WTC11 (cell line): ENCODE measurements around the gene KLHL22. TPM values are rescaled to one million over a fixed set of nuclear protein-coding genes. Genes with fewer than 3 reads are reported as not detected.
A peak's percentile ranks its signal among the peaks of the same experiment; 100 is the strongest.

ENCODE experiments used
- ATAC-seq: fragments of 200-7000 bp; cut with Tn5 transposase; 2 replicates; pipeline ENCODE4 v1.10.0; 2021; ENCODE audit warnings: mild to moderate bottlenecking, moderate library complexity
- CTCF ChIA-PET: fragments of 300-600 bp; sonication (Branson Sonifier 250); formaldehyde crosslinking; loops from one replicate; lab custom pipeline; 2021; ENCODE audit warnings: antibody characterized with exemption; lab: Charles Lee
- POLR2A ChIA-PET: fragments of 350-600 bp; sonication (Branson Sonifier 250); formaldehyde crosslinking; loops from one replicate; lab custom pipeline; 2021; ENCODE audit warnings: antibody characterized with exemption; lab: Charles Lee
- DNase-seq: peaks from one replicate; pipeline ENCODE4 v3.0.0; 2021; ENCODE audit warnings: low spot score
- H3K27ac Mint-ChIP-seq: 2 replicates; pipeline ENCODE4 v1.8.0; 2021; ENCODE audit warnings: mixed read lengths
- H3K27me3 Mint-ChIP-seq: 2 replicates; pipeline ENCODE4 v1.8.0; 2021; ENCODE audit warnings: low read depth, mild to moderate bottlenecking, moderate library complexity, mixed read lengths
- H3K36me3 Mint-ChIP-seq: 2 replicates; pipeline ENCODE4 v1.8.0; 2021; ENCODE audit warnings: mixed read lengths
- H3K4me1 Mint-ChIP-seq: 2 replicates; pipeline ENCODE4 v1.8.0; 2022; ENCODE audit warnings: mixed read lengths
- H3K4me3 Mint-ChIP-seq: 2 replicates; pipeline ENCODE4 v1.8.0; 2021; ENCODE audit warnings: mild to moderate bottlenecking, moderate library complexity, mixed read lengths
- H3K9me3 Mint-ChIP-seq: 2 replicates; pipeline ENCODE4 v1.8.0; 2021; ENCODE audit warnings: mixed read lengths
- ATF1 ChIP-seq: sonication (generic); formaldehyde crosslinking; IDR thresholded peaks from 2 replicates; pipeline ENCODE4 v1.8.1; 2023; ENCODE audit warnings: mild to moderate bottlenecking, moderate library complexity, missing genetic modification reagents
- FOXK1 ChIP-seq: sonication (generic); formaldehyde crosslinking; IDR thresholded peaks from 2 replicates; pipeline ENCODE4 v1.8.0; 2022; ENCODE audit warnings: mild to moderate bottlenecking, moderate library complexity, missing genetic modification reagents
- IRF1 ChIP-seq: sonication (generic); formaldehyde crosslinking; IDR thresholded peaks from 2 replicates; pipeline ENCODE4 v1.8.0; 2023; ENCODE audit warnings: missing genetic modification reagents
- JAZF1 ChIP-seq: fragments of 250-450 bp; sonication (Bioruptor Pico); IDR thresholded peaks from 2 replicates; pipeline ENCODE4 v1.9.0; 2021; ENCODE audit warnings: moderate library complexity, mild to moderate bottlenecking, inconsistent platforms
- MXD4 ChIP-seq: fragments of 250-450 bp; sonication (Bioruptor Pico); IDR thresholded peaks from 2 replicates; pipeline ENCODE4 v1.8.0; 2021; ENCODE audit warnings: mild to moderate bottlenecking, moderate library complexity, borderline replicate concordance
- NR1H2 ChIP-seq: sonication (generic); formaldehyde crosslinking; IDR thresholded peaks from 2 replicates; pipeline ENCODE4 v1.9.0; 2021; ENCODE audit warnings: mild to moderate bottlenecking, moderate library complexity, missing genetic modification reagents
- NR2C2 ChIP-seq: sonication (generic); formaldehyde crosslinking; IDR thresholded peaks from 2 replicates; pipeline ENCODE4 v1.8.0; 2022; ENCODE audit warnings: mild to moderate bottlenecking, missing genetic modification reagents
- PRRX2 ChIP-seq: fragments of 250-450 bp; sonication (Bioruptor Pico); IDR thresholded peaks from 2 replicates; pipeline ENCODE4 v1.8.0; 2021; ENCODE audit warnings: mild to moderate bottlenecking
- TEAD4 ChIP-seq: sonication (generic); formaldehyde crosslinking; IDR thresholded peaks from 2 replicates; pipeline ENCODE4 v1.8.0; 2022; ENCODE audit warnings: mild to moderate bottlenecking, missing genetic modification reagents
- USF2 ChIP-seq: sonication (generic); formaldehyde crosslinking; IDR thresholded peaks from 2 replicates; pipeline ENCODE4 v1.8.1; 2023; ENCODE audit warnings: mild to moderate bottlenecking, missing genetic modification reagents, moderate library complexity
- ZBTB43 ChIP-seq: sonication (generic); formaldehyde crosslinking; IDR thresholded peaks from 2 replicates; pipeline ENCODE4 v1.8.1; 2023; ENCODE audit warnings: mild to moderate bottlenecking, missing genetic modification reagents
- ZNF121 ChIP-seq: sonication (generic); formaldehyde crosslinking; IDR thresholded peaks from 2 replicates; pipeline ENCODE4 v1.8.0; 2023; ENCODE audit warnings: missing genetic modification reagents
- ZNF263 ChIP-seq: sonication (generic); formaldehyde crosslinking; IDR thresholded peaks from 2 replicates; pipeline ENCODE4 v1.8.1; 2022; ENCODE audit warnings: low read depth, mild to moderate bottlenecking, moderate library complexity, missing genetic modification reagents
- total RNA-seq: library from RNA; stranded (reverse); gene quantifications from 3 replicates; pipeline ENCODE4 v1.2.3, GENCODE V29; 2021
- TF ChIP-seq, protein P1 (sequence below): sonication (generic); formaldehyde crosslinking; IDR thresholded peaks from 2 replicates; pipeline ENCODE4 v1.8.0; 2023; ENCODE audit warnings: missing genetic modification reagents, mild to moderate bottlenecking, borderline replicate concordance
- TF ChIP-seq, protein P2 (sequence below): fragments of 250-450 bp; sonication (Bioruptor Pico); IDR thresholded peaks from 2 replicates; pipeline ENCODE4 v1.9.0; 2021; ENCODE audit warnings: mild to moderate bottlenecking, borderline replicate concordance

Gene KLHL22
- total RNA-seq, 1 experiment from 2014 or later = 15.7 TPM

DNA sequence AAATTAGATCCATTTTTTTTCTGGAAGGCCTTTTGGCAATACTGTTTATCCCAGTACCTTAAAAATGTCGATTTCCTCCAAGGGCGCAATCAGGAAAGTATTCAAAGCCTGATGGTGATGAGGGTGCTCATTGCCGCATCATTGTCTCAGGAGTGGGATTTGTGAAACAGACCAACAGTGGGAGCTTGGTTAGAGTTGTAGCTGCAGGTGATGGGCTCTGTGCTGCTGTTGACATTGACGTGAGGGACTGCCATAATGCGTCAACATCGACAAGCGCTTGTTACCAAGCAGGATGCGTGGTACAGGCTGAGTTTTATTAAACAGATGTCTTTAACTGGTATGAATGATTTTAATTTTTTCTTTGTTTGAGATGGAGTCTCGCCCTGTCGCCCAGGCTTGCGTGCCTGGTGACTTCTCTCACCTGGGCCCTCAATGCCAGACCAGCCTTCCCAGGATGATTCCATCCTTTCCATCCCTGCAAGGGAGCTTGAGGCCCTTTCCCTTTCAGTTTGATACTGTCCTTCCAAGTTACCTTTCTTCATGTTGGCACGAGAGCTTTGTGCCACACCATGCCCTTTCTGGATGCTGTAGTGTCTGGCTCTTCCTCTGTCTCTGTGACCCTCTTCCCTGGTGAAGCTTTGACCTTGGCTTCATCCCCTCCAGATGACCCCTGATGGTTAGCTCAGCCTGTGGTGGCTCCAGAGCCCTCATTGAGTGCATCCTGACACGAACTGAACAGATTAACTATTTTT is 22.4 kb upstream of the KLHL22 start:
- no peak for DNase-seq
- POLR2A ChIA-PET = no interaction called here
- TF ChIP-seq NR2C2 (CRISPR knock-in tag) = no peak
- TF ChIP-seq ZNF263 = no peak
- TF ChIP-seq, all 79 proteins: peak for 0
- CTCF ChIA-PET = interaction anchor here (1.1 kb wide), 2 partner anchors 10 to 14 kb away, joined by 3 to 4 read pairs; no protein-coding TSS in a partner anchor
- H3K36me3 Mint-ChIP-seq = peaks cover 12% of the 10 kb centered on the region
- H3K4me3 Mint-ChIP-seq = no peak overlapping the region
- H3K9me3 Mint-ChIP-seq = no peaks in the 10 kb centered on the region
- peak overlapping the region; percentile 64; the same call in 1 of the 2 replicates for H3K27ac Mint-ChIP-seq
- no peak for ATAC-seq
- H3K4me1 Mint-ChIP-seq = peaks cover 6% of the 10 kb centered on the region; the same call in 1 of the 2 replicates
- no peaks in the 10 kb centered on the region for H3K27me3 Mint-ChIP-seq

DNA sequence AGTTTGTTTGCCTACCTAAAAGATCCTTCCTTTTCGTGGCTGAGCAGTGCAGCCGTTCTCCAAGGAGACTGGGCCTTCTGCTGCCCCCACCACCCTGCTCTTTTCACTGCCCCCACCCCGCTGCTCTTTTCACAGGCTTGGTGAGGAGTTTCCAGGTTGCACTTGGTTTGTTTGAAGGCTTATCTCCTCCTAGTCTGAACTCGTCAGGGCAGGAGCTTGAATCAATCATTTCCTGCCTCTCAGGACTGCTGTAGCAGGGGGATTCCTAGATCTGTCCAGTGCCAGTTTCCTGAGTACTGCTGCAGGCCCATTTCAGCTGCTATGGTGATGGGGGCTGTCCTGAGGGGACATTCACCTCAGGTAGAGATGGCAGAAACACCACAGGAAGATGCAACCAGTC is 21.8 kb upstream of the KLHL22 start:
- ATAC-seq = no peak
- no peak for DNase-seq
- Mint-ChIP-seq H3K4me1 (0 out of 2 replicates have a peak, but pooled peaks cover 4% of the 10 kb centered on the region), H3K4me3 (no peak overlapping the region), H3K27me3 (no peaks in the 10 kb centered on the region), H3K36me3 (peaks cover 12% of the 10 kb centered on the region), H3K27ac (peak overlapping the region; percentile 82), H3K9me3 (no peaks in the 10 kb centered on the region)
- ChIA-PET CTCF (interaction anchor here (1.1 kb wide), 1 partner anchor 9 kb away, joined by 4 read pairs; no protein-coding TSS in a partner anchor), POLR2A (no interaction called here)
- TF ChIP-seq MXD4 (CRISPR knock-in tag) (no peak), ZNF121 (CRISPR knock-in tag) (no peak), ATF1 (CRISPR knock-in tag) (no peak), PRRX2 (CRISPR knock-in tag) (no peak), ZBTB43 (CRISPR knock-in tag) (no peak), IRF1 (no peak), JAZF1 (CRISPR knock-in tag) (no peak), FOXK1 (CRISPR knock-in tag) (no peak), TEAD4 (CRISPR knock-in tag) (no peak), USF2 (CRISPR knock-in tag) (no peak), NR1H2 (no peak)
- TF ChIP-seq, protein P1, sequence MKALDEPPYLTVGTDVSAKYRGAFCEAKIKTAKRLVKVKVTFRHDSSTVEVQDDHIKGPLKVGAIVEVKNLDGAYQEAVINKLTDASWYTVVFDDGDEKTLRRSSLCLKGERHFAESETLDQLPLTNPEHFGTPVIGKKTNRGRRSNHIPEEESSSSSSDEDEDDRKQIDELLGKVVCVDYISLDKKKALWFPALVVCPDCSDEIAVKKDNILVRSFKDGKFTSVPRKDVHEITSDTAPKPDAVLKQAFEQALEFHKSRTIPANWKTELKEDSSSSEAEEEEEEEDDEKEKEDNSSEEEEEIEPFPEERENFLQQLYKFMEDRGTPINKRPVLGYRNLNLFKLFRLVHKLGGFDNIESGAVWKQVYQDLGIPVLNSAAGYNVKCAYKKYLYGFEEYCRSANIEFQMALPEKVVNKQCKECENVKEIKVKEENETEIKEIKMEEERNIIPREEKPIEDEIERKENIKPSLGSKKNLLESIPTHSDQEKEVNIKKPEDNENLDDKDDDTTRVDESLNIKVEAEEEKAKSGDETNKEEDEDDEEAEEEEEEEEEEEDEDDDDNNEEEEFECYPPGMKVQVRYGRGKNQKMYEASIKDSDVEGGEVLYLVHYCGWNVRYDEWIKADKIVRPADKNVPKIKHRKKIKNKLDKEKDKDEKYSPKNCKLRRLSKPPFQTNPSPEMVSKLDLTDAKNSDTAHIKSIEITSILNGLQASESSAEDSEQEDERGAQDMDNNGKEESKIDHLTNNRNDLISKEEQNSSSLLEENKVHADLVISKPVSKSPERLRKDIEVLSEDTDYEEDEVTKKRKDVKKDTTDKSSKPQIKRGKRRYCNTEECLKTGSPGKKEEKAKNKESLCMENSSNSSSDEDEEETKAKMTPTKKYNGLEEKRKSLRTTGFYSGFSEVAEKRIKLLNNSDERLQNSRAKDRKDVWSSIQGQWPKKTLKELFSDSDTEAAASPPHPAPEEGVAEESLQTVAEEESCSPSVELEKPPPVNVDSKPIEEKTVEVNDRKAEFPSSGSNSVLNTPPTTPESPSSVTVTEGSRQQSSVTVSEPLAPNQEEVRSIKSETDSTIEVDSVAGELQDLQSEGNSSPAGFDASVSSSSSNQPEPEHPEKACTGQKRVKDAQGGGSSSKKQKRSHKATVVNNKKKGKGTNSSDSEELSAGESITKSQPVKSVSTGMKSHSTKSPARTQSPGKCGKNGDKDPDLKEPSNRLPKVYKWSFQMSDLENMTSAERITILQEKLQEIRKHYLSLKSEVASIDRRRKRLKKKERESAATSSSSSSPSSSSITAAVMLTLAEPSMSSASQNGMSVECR (CRISPR knock-in tag) = no peak
- TF ChIP-seq, protein P2, sequence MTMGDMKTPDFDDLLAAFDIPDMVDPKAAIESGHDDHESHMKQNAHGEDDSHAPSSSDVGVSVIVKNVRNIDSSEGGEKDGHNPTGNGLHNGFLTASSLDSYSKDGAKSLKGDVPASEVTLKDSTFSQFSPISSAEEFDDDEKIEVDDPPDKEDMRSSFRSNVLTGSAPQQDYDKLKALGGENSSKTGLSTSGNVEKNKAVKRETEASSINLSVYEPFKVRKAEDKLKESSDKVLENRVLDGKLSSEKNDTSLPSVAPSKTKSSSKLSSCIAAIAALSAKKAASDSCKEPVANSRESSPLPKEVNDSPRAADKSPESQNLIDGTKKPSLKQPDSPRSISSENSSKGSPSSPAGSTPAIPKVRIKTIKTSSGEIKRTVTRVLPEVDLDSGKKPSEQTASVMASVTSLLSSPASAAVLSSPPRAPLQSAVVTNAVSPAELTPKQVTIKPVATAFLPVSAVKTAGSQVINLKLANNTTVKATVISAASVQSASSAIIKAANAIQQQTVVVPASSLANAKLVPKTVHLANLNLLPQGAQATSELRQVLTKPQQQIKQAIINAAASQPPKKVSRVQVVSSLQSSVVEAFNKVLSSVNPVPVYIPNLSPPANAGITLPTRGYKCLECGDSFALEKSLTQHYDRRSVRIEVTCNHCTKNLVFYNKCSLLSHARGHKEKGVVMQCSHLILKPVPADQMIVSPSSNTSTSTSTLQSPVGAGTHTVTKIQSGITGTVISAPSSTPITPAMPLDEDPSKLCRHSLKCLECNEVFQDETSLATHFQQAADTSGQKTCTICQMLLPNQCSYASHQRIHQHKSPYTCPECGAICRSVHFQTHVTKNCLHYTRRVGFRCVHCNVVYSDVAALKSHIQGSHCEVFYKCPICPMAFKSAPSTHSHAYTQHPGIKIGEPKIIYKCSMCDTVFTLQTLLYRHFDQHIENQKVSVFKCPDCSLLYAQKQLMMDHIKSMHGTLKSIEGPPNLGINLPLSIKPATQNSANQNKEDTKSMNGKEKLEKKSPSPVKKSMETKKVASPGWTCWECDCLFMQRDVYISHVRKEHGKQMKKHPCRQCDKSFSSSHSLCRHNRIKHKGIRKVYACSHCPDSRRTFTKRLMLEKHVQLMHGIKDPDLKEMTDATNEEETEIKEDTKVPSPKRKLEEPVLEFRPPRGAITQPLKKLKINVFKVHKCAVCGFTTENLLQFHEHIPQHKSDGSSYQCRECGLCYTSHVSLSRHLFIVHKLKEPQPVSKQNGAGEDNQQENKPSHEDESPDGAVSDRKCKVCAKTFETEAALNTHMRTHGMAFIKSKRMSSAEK = no peak
